Fibroblast of gingiva (primary cell): ENCODE measurements around the gene PPIF.

Source experiments
- DNase-seq: peaks from one replicate; pipeline ENCODE4 v3.0.0-alpha.2; 2011; ENCODE audit warnings: low read depth

PPIF gene

DNA sequence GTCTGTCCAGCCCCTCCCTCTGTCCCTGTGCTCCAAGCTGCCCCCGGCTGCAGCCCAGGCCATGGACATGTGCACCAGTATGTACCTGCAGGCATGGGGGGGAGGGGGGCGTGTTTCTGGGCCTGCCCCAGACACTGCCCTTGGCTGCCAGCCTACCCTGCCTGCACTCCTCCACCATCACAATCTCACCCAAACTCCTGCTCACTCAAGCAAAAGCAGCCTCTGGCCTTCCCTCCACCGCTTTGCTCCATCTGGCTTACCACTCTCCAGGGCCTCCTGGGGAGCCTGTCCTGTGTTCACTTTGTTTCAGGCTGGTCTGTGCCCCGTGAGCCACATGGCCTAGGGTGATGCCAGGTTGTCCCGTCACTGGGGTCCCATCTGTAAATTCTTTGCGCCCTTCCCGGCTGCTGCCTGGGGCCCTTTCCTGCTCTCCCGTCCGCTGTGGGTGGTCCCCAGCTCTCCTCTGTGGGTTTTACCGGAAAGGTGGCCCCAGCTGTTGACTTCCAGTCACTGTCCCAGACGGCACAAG, 33.3 kb upstream of the PPIF start:
- DNase-seq = no peak

DNA sequence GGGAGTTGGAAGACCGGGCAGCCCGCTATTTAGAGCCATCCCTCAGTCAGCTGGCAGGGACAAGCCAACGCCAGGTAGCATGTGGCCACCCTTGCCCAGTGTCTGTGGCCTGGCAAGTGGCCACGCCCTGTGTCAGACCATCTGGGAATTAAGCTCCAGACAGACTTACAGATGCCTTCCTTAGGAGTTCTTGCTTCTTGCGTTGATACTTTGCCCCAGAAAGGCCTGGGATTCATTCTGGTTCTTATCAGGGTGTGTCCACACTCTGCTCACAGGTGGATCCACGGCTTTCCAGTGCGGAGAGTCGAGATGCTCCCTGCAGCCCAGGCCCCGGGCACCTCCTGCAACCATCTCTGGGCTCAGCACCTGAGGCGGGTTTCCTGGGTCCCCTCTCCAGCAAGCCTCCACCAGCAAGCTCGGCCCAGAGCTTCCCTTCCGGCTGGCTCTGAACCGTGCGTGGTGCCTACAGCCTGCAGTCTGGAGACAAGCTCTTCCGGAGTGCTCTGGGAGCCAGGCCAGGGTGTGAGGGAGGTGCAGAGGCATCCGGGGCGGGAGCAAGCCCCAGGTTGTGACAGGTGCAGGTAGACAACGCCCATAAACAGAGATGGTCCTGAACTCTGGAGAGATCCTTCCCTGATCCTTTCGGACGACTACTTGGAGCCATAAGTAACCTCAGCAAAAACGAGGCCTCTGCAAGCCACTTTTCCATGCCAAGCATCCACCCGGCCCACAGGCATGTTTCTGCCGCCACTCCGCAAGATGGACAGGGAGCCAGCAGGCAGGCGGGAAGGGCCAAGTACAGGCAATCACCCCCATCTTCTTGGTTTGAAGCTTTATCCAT, 32.3 kb upstream of the PPIF start:
- DNase-seq = peak; percentile 37

GRCh38 chr10:79315602-79315920, 31.7 kb upstream of the PPIF start:
- peak; percentile 43 for DNase-seq

DNA sequence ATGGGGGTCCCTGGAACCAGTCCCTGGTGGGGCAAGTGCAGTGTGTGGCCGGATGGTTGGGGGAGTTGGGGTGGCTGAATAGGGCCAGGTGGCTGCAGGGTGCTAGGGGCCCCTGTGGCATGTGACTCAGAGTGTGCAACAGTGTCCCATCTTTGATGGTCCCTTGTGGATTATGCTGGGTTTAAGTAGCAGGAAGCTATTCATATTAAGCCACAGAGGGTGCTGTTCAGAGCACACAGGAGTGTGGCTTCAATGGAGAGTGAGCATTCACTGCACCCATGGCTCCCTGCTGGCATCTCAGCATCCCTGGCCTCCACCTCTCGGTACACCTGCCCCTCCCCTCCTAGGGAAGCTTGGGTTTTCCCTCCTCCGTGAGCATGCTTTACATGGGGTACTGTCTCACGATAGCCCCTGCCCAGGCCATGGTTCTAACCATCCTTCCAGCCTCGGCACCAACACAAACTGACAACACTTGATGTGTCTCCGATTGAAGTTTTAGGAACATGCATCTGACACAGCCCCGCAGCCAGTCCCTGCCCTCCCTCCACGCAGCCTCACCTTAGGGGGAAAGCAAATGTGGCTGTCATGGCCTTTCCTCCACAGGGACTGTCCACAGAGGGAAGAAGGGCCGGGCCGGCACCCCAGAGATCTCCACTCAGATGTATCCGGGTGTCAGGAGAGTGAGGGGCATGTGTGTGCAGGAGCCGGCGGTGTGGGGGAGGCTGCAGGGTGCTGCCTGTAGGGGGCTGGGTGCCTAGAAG, 30.4 kb upstream of the PPIF start:
- no peak for DNase-seq

DNA sequence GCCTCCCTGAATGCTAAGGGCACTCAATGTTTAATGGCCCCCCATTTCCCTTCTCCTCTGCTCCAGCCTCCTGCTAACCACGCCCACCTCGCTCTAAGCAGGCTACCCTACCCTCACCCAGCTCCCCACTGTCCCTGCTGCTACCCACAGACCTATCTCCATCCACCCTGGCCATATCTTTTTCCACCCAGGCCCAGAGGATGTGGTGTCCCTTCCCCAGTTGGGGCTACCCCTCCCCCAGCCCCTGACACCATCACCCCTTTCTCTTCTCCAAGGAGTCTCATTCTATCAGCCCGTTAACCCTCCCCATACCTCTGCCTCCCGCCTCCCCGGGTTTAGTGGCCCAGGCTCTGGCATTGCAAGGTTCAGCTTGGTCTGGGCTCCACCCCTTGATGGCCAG, 28.9 kb upstream of the PPIF start:
- no peak for DNase-seq

DNA sequence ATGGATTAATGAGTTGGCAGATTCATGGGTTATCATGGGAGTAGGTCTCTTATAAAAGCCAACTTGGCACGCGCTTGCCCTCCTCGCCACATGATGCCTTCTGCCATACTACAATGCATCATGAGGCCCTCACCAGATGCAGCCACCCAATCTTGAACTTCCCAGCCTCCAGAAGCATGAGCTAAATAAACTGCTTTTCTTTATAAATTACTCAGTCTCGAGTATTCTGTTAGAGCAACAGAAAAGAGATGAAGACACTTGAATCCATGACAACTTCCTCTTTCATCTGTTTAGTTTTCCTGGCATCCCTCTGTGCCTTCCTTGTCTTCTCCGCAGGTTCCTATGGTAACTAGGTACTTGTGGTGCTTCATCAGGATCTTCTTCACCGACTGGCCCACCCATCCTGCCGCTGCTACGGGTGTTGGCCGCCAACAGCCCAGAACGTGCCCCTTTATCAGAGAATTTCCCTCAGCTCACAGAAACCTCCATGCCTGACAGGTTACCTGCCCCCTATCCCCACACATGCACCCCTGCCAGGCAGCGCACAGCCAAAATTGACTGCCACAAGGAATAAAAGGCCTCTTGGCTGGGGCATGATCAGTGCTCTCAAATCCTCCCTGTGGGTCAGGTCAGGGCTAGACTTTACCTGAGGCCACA, 28.0 kb upstream of the PPIF start:
- no peak for DNase-seq

GRCh38 chr10:79320316-79320715, 27.0 kb upstream of the PPIF start:
- no peak for DNase-seq

DNA sequence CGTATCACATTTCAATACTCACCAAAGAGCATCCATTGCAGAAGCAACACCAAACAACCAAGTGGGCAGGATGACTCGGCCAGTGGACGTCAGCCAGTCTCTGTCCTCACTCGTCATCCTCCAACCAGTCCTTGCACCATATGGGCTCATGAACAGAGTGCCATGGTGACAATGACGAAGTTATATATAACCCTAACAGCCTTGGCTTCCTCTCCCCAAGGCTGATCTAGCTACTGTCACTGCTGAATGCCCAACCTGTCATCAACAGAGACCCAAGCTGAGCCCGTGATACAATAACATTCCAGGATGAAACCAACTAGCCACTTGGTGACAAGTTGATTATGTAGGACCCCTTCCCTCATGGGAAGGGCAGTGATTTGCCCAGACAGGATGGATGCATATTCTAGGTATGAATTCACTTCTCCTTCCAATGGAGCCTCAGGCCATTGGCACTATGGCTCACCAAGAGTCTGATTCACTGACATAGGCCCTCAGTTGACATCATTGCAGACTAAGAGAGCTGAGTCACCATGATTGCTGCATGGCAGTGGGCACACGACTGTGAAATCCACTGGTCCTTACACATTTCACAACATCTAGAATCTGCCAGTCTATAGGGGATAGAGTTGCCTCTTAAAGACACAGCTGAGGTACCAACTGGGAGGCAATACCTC, 26.3 kb upstream of the PPIF start:
- peak; percentile 96 for DNase-seq

DNA sequence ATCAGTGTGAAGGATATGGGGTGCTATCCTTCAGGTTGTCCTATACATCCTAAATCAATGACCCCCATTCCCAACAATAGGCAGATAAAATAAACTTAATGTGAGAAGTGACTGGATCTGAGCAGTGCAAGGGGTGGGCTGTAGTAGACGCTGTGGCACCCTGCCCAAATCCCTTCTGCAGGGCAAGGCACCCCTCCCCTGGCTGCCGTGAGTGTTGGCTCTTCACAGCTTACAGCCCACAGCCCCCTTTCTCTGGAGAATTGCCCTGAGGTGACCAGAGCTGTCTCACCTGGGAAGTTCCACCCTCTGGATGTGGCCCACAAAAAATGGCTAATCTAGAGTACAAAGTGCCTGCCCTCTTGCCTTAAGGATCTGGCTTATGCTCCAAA, 25.8 kb upstream of the PPIF start:
- no peak for DNase-seq

GRCh38 chr10:79321951-79322350, 25.3 kb upstream of the PPIF start:
- no peak for DNase-seq

DNA sequence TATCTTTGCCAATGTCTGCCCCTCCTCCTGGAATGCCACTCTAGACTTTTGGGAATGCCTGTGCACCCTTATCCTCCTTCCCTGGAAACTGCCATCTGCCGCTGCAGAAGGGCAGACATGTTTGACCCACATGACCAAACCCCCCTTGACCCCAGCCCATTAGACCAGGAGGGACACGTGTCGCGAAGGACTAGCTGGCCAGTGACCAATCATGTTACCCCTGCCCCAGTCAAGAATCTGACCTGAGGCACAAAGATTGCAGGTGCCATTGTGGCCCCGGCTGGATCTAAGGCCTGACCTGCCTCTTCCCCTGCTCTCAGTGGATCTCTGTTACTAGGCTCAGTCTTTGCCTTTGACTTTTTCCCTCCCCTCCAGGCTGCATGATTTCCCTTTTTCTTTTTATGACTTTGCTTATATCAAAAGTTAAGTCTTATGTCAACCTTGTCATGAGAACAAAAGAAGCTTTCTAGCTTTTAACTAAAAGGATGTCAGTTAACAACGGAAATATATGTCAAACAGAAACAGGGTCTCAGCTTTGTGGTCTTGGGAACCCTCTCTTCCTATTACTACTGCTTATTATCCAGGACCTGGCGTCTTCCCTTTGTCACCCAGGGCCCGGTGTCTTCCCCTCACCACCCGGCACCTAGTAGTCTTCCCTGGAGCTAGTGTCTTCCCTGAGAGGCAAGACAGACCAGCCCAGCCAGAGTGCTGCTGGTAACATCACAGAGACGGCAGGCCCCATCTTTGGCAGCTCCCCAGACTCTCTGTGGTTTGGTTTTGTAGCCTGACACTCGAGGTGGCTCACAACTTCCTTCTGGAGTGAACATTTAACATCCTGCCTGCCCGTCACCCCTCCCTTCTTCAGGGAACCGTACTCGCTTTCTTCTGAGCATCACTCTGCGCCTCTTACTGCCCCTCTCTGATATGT, 24.4 kb upstream of the PPIF start:
- peak; percentile 81 for DNase-seq

- DNase-seq = no peak
Observed at GRCh38 chr10:79323602-79324001, 23.7 kb upstream of the PPIF start.

DNA sequence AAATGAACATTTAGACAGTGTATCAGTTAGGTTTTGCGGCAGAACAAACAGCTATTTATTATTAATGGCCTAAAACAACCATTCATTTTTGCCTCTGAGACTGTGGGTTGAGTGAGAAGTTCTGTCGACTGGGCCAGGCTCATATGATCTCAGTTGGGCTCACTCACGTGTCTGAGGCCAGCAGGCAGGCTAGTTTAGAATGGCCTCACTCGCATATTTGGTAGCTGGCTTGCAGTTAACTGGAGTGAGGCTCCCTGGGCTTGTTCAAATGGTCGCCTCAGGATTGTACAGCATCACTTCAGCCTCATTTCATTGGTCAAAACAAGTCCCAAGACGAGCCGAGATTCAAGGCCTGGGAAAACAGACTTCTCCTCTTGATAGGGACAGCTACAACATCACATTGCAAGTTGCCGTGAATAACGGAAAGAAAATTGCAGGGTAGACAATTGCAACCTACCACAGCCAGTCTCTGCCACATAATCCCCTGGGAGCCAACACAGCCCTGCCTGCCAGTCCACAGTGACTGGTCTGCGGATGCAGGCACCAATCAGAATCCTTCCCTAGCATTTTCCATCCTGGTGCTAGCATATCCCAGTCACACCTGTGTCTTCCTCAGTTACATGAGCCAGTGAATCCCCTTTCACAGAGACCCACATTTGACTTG, 23.1 kb upstream of the PPIF start:
- DNase-seq = no peak

DNA sequence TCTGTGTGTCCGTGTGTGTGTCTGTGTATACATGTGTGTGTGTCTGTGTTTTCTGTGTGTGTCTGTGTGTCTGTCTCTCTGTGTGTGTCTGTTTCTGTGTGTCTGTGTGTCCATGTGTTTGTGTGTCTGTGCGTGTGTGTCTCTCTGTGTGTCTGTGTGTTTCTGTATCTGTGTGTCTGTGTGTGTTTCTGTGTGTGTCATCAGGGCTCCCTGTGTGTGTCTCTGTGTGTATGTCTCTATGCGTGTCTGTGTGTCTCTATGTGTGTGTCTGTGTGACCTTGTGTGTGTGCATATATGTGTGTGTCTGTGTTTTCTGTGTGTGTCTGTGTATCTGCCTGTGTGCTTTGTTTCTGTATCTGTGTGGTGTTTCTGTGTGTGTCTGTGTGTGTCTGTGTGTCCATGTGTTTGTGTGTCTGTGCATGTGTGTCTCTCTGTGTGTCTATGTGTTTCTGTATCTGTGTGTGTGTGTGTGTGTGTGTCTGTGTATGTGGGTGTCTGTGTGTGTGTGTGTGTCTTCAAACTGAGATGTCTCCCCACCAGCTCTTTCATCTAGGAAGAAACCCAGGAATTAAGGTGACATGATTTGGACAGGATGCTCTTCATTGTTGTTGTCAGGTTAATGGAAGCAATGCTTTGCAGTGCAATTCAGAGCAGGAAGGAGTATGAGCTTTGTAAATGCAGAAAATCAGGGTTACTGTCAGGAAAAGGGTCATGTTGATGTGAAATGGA, 20.7 kb upstream of the PPIF start:
- DNase-seq = no peak

DNA sequence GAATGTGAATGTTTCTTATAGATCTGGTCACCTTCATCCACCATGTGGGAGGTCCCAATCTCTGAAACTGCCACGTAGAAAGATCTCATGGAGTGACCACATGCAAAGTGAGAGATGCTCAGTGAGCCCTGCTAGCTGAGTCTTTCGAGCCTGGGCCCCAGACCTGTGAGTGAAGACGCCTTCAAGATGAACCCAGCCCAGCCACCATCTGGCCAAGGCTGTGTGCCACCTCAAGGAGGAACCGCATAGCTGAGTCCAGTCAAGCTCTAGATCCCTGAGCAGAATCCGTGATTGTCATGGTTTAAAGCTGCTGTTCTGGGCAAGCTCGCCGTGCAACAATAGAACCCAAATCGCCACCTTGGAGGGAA, 20.2 kb upstream of the PPIF start:
- no peak for DNase-seq

DNA sequence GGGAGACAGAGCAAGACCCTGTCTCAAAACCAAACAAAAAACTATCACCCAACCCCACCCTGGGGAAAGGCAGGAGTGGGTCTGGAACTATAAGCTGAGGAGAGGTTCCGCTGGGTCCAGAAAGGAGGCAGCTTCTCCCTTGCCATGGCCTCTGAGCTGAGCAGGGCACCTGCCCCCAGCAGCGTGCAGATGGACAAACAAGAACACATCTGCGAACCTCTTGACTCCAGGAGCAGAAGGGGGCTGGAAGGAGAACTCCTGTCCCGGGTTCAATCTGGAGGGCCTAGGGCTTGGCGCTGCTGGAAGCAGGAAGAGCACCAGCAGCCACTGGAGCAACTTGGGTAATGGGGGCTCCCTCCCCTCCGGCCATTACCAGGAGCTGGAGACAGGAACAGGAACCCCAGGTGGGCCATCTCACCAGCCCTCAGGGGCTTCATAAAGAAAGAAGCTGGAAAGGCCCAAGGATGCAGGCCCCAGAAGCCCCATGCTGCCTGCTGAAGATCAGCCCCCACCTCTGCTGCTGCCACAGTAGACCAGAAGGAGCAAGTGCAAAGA, 19.0 kb upstream of the PPIF start:
- DNase-seq = no peak

- DNase-seq = no peak
Observed at GRCh38 chr10:79328737-79329504, 18.3 kb upstream of the PPIF start.

DNA sequence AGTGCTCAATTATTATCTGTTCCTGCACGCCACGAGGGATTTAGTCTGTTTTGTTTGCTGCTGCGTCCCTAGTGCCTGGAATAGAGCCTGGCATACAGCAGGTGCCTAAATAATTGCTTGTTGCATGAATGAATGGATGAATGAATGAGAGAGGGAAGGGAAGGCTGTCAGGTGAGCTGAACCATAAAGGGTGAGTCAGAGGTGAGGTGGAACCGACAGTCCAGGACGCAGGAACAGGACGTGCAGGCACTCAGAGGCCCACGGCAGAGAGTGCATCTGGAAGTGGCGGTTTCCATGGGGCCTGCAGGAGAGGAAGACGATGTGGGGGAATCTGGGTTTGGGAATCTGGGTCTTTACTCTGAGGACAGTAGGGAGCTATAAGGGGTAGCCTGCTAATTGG, 17.7 kb upstream of the PPIF start:
- no peak for DNase-seq

DNA sequence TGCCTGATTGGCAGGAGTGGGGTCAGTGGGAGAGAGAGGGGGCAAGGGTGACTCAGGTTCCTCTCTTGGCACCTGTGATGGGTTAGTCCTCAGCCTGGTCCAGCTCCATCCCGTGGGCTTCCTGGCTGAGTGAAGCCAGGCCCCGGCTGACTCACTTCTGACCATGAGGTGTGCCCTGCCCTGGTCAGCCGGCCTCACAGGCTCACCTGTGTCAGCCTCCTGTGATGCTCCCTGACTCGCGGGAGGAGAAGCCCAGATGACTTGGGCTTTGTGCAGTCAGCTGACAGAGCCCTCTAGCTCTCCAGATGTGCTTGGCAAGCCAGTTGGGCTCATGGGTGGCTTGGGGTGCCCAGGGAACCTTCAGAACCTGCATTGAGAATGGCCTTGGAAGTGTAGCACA, 16.0 kb upstream of the PPIF start:
- DNase-seq = no peak
